K562 (cell line): ENCODE data around the gene SYNRG. TPM values are rescaled to one million over a fixed set of nuclear protein-coding genes. Genes with fewer than 3 reads are reported as not detected.

Experiments
- CREB3L1 ChIP-seq: fragments of 450-650 bp; IDR thresholded peaks from 2 replicates; pipeline ENCODE4 v1.6.1; 2014; ENCODE audit warnings: low read depth, mild to moderate bottlenecking, moderate library complexity, borderline replicate concordance
- CTBP1 ChIP-seq: fragments of 450-650 bp; IDR thresholded peaks from 2 replicates; pipeline ENCODE4 v1.6.1; 2016; ENCODE audit warnings: borderline replicate concordance
- DMBX1 ChIP-seq: fragments of 250-450 bp; sonication (Bioruptor Pico); IDR thresholded peaks from 2 replicates; pipeline ENCODE4 v1.8.0; 2022; ENCODE audit warnings: inconsistent platforms, mild to moderate bottlenecking, moderate library complexity, borderline replicate concordance
- E2F5 ChIP-seq: sonication (generic); formaldehyde crosslinking; IDR thresholded peaks from 2 replicates; pipeline ENCODE4 v1.8.0; 2022; ENCODE audit warnings: mild to moderate bottlenecking, missing genetic modification reagents
- KAT7 ChIP-seq: sonication (generic); formaldehyde crosslinking; IDR thresholded peaks from 2 replicates; pipeline ENCODE4 v1.8.0; 2022; ENCODE audit warnings: missing genetic modification reagents, mild to moderate bottlenecking, borderline replicate concordance
- KDM5B ChIP-seq: fragments of 200-600 bp; sonication (generic); IDR thresholded peaks from 2 replicates; pipeline ENCODE4 v1.6.1; 2012; ENCODE audit warnings: low read depth, mild to moderate bottlenecking, moderate library complexity, low read length, control low read depth, inconsistent platforms; ENCODE audit not compliant: insufficient replicate concordance
- MYBL2 ChIP-seq, 2 experiments: fragments of 450-650 bp in 1 of 2; sonication (generic) in 1 of 2; formaldehyde crosslinking in 1 of 2; IDR thresholded peaks; 2 replicates each; pipeline versions ENCODE4 v1.6.1 to v1.8.1; 2017 to 2022; ENCODE audit warnings: borderline replicate concordance in 1 of 2, inconsistent platforms in 1 of 2, low read depth in 1 of 2, mild to moderate bottlenecking in 1 of 2, missing genetic modification reagents in 1 of 2, moderate library complexity in 1 of 2
- RBM22 ChIP-seq: fragments of 200-400 bp; formaldehyde crosslinking; IDR thresholded peaks from 2 replicates; pipeline ENCODE4 v1.6.1; 2018; ENCODE audit warnings: low read length, low read depth; ENCODE audit not compliant: poor library complexity, severe bottlenecking
- RHOXF2B ChIP-seq: fragments of 250-450 bp; sonication (Bioruptor Pico); conservative IDR thresholded peaks from 2 replicates; pipeline ENCODE4 v1.5.1; 2021
- SNIP1 ChIP-seq: fragments of 450-650 bp; IDR thresholded peaks from 2 replicates; pipeline ENCODE4 v1.7.1; 2017; ENCODE audit warnings: low read depth, mild to moderate bottlenecking
- STAG1 ChIP-seq: sonication (generic); formaldehyde crosslinking; IDR thresholded peaks from 2 replicates; pipeline ENCODE4 v1.5.0; 2020; ENCODE audit warnings: missing genetic modification reagents, borderline replicate concordance
- TAF1 ChIP-seq: IDR thresholded peaks from 2 replicates; pipeline ENCODE4 v1.6.1; 2011; ENCODE audit warnings: mild to moderate bottlenecking, low read length, moderate library complexity; ENCODE audit not compliant: insufficient read depth, control insufficient read depth, severe bottlenecking; ENCODE audit errors: extremely low read depth
- ZNF124 ChIP-seq: sonication (generic); formaldehyde crosslinking; IDR thresholded peaks from 2 replicates; pipeline ENCODE4 v1.8.1; 2022; ENCODE audit warnings: missing genetic modification reagents
- ZNF592 ChIP-seq: fragments of 450-650 bp; IDR thresholded peaks from 2 replicates; pipeline ENCODE4 v1.6.1; 2017; ENCODE audit warnings: antibody characterized with exemption, mild to moderate bottlenecking
- ZNF778 ChIP-seq: fragments of 450-650 bp; formaldehyde crosslinking; IDR thresholded peaks from 2 replicates; pipeline ENCODE4 v1.4.0; 2020; ENCODE audit warnings: mild to moderate bottlenecking, moderate library complexity
- polyA plus RNA-seq, 8 experiments: library from polyadenylated mRNA; depleted of rRNA in 4 of 8; stranded (reverse) in 5 of 8; unstranded in 3 of 8; fragments of >200 nt; fragmentation: Nextera tagmentation in 2 of 8; fragmentation: Illumina TruSeq in 1 of 8; extraction: Ambion mirVana in 2 of 8; extraction: Trizol in 1 of 8; gene quantifications; 2 replicates each; pipeline versions ENCODE4 v1.2.1 to v1.2.3, GENCODE V29; 2011 to 2014; ENCODE audit warnings: inconsistent platforms in 1 of 8, missing spikeins in 1 of 8
- total RNA-seq, 7 experiments: library from RNA; depleted of rRNA in 6 of 7; stranded (reverse); fragments of >200 nt in 6 of 7; fragmentation: Illumina TruSeq in 2 of 7; extraction: Trizol in 2 of 7; gene quantifications; 2 replicates each; pipeline versions ENCODE4 v1.2.1 to v1.2.3, GENCODE V29; 2011 to 2021; ENCODE audit warnings: low replicate concordance in 1 of 7
- TF ChIP-seq, protein P1 (sequence below): sonication (generic); formaldehyde crosslinking; IDR thresholded peaks from 2 replicates; pipeline ENCODE4 v1.8.0; 2022; ENCODE audit warnings: missing genetic modification reagents, mild to moderate bottlenecking, borderline replicate concordance

Gene SYNRG
- total and polyA plus RNA-seq, 9 of the 15 experiments (the other 6 are each of a cell fraction or from before 2014, with no cell fraction given) = 2.9 to 28.2 (median 15.1) TPM

GRCh38 chr17:37609170-37610040, at the start of gene SYNRG (continued):
- TF ChIP-seq CTBP1 (peak; percentile 70; the same call in 1 of the 2 replicates), SNIP1 (no peak), STAG1 (no peak), RBM22 (peak; percentile 85), TAF1 (peak; percentile 98), RHOXF2B (no peak), KAT7 (peak; percentile 59; the same call in 1 of the 2 replicates), CREB3L1 (0 out of 2 replicates have a peak, but pooled peaks have one; percentile 25), ZNF124 (CRISPR knock-in tag) (no peak), E2F5 (CRISPR knock-in tag) (no peak), DMBX1 (CRISPR knock-in tag) (no peak), ZNF778 (CRISPR knock-in tag) (no peak), KDM5B (peak; percentile 80), ZNF592 (peak; percentile 71), MYBL2 (IDR thresholded peaks at IDR 0.05; ENCODE audit: low read depth) (peak; percentile 30; the same call in 1 of the 2 replicates), MYBL2 (CRISPR knock-in tag; IDR thresholded peaks at IDR 0.05; ENCODE audit: borderline replicate concordance) (no peak)
- TF ChIP-seq, protein P1, sequence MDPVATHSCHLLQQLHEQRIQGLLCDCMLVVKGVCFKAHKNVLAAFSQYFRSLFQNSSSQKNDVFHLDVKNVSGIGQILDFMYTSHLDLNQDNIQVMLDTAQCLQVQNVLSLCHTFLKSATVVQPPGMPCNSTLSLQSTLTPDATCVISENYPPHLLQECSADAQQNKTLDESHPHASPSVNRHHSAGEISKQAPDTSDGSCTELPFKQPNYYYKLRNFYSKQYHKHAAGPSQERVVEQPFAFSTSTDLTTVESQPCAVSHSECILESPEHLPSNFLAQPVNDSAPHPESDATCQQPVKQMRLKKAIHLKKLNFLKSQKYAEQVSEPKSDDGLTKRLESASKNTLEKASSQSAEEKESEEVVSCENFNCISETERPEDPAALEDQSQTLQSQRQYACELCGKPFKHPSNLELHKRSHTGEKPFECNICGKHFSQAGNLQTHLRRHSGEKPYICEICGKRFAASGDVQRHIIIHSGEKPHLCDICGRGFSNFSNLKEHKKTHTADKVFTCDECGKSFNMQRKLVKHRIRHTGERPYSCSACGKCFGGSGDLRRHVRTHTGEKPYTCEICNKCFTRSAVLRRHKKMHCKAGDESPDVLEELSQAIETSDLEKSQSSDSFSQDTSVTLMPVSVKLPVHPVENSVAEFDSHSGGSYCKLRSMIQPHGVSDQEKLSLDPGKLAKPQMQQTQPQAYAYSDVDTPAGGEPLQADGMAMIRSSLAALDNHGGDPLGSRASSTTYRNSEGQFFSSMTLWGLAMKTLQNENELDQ (CRISPR knock-in tag) = no peak
